Large intestine (tissue), 3 donors: ENCODE results near the gene SHB. TPM values are rescaled to one million over a fixed set of nuclear protein-coding genes. Genes with fewer than 3 reads are reported as not detected.
A peak's percentile ranks its signal among the peaks of the same experiment; 100 is the strongest.

Experiments
- DNase-seq, 2 donors: peaks; one replicate each; pipeline versions ENCODE4 v3.0.0 to v3.0.0-alpha.2; 2013
- H3K27ac ChIP-seq: one replicate; pipeline ENCODE4 v1.5.1; 2013; ENCODE audit warnings: low read length
- H3K27me3 ChIP-seq: 2 replicates; pipeline ENCODE4 v1.6.1; 2013; ENCODE audit warnings: low read length; ENCODE audit not compliant: control insufficient read depth, insufficient read depth
- H3K36me3 ChIP-seq: 2 replicates; pipeline ENCODE4 v1.6.1; 2013; ENCODE audit warnings: low read length; ENCODE audit not compliant: control insufficient read depth, insufficient read depth
- H3K4me1 ChIP-seq: one replicate; pipeline ENCODE4 v1.6.1; 2013; ENCODE audit warnings: low read length; ENCODE audit not compliant: control insufficient read depth, insufficient read depth
- H3K4me3 ChIP-seq: one replicate; pipeline ENCODE4 v1.5.1; 2013; ENCODE audit warnings: low read length
- H3K9me3 ChIP-seq: one replicate; pipeline ENCODE4 v1.6.1; 2013; ENCODE audit warnings: mild to moderate bottlenecking, low read depth, low read length, moderate library complexity; ENCODE audit not compliant: control insufficient read depth
- WGBS: methylation state at CpG from one replicate; pipeline ENCODE4 v1.1.5; 2013; ENCODE audit warnings: low lambda C conversion rate; ENCODE audit not compliant: insufficient coverage; 5-methylcytosine and 5-hydroxymethylcytosine counted together
- polyA plus RNA-seq: library from polyadenylated mRNA; unstranded; fragments of 120-200 nt; gene quantifications from one replicate; pipeline ENCODE4 v1.2.1, GENCODE V29; 2013

Gene SHB
- polyA plus RNA-seq, 1 donor: 17.8 TPM

GRCh38 chr9:38031594-38031993, 37.4 kb downstream of the SHB start:
- Histone ChIP-seq H3K27ac (peak overlapping the region; percentile 97), H3K9me3 (no peaks in the 10 kb centered on the region), H3K4me3 (no peak overlapping the region), H3K4me1 (peaks cover 62% of the 10 kb centered on the region), H3K36me3 (no peaks in the 10 kb centered on the region), H3K27me3 (no peaks in the 10 kb centered on the region)
- peak; percentile 88 to 94 for DNase-seq
- WGBS: no CpG with 5 or more reads among the region's 4 CpGs

- peak overlapping the region; percentile 97 for H3K27ac ChIP-seq
- no peak overlapping the region for H3K4me3 ChIP-seq
- H3K9me3 ChIP-seq: no peaks in the 10 kb centered on the region
- peaks cover 72% of the 10 kb centered on the region for H3K4me1 ChIP-seq
- H3K36me3 ChIP-seq: peaks cover 2% of the 10 kb centered on the region
- DNase-seq: no peak
- WGBS: no CpG with 5 or more reads among the region's 3 CpGs
- no peaks in the 10 kb centered on the region for H3K27me3 ChIP-seq
Measured at GRCh38 chr9:38030658-38031057, 38.4 kb downstream of the SHB start.

- 100% methylated on average over 1 of the region's 9 CpGs for WGBS
- Histone ChIP-seq H3K4me1 (peaks cover 76% of the 10 kb centered on the region), H3K27me3 (no peaks in the 10 kb centered on the region), H3K36me3 (peaks cover 2% of the 10 kb centered on the region), H3K27ac (peak overlapping the region; percentile 97), H3K9me3 (no peaks in the 10 kb centered on the region), H3K4me3 (no peak overlapping the region)
- DNase-seq: peak in 1 of 2 donors; percentile 37
Measured at GRCh38 chr9:38029915-38030638, 39.0 kb downstream of the SHB start.

DNA sequence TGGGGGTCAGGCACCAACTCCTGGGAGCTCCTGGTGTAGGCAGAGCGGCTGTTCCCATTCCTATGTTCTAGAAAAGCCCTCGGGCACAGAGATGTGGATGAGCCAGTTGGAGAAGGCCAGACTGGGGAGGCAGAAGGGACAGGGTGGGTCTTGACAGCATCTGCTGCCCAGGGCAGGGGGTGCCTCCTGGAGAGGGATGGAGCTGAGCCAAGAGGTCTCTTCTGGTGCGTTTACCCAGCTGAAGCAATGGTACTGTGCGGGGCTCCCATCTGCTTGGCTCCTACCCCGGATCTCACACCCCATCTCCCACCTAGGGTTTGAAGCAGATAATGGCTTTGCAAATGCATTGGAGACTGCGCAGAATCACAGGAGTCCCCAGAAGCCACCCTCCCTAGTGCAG, 41.3 kb downstream of the SHB start:
- Histone ChIP-seq H3K36me3 (peaks cover 4% of the 10 kb centered on the region), H3K4me3 (no peak overlapping the region), H3K4me1 (peaks cover 82% of the 10 kb centered on the region), H3K9me3 (no peaks in the 10 kb centered on the region), H3K27ac (no peak overlapping the region), H3K27me3 (no peaks in the 10 kb centered on the region)
- DNase-seq: no peak
- WGBS: no CpG with 5 or more reads among the region's 6 CpGs

GRCh38 chr9:38026840-38027527, 42.0 kb downstream of the SHB start:
- no CpG with 5 or more reads among the region's 6 CpGs for WGBS
- no peaks in the 10 kb centered on the region for H3K27me3 ChIP-seq
- no peak for DNase-seq
- H3K9me3 ChIP-seq: no peaks in the 10 kb centered on the region
- peaks cover 77% of the 10 kb centered on the region for H3K4me1 ChIP-seq
- no peak overlapping the region for H3K4me3 ChIP-seq
- peak overlapping the region; percentile 26 for H3K27ac ChIP-seq
- peaks cover 11% of the 10 kb centered on the region for H3K36me3 ChIP-seq

DNA sequence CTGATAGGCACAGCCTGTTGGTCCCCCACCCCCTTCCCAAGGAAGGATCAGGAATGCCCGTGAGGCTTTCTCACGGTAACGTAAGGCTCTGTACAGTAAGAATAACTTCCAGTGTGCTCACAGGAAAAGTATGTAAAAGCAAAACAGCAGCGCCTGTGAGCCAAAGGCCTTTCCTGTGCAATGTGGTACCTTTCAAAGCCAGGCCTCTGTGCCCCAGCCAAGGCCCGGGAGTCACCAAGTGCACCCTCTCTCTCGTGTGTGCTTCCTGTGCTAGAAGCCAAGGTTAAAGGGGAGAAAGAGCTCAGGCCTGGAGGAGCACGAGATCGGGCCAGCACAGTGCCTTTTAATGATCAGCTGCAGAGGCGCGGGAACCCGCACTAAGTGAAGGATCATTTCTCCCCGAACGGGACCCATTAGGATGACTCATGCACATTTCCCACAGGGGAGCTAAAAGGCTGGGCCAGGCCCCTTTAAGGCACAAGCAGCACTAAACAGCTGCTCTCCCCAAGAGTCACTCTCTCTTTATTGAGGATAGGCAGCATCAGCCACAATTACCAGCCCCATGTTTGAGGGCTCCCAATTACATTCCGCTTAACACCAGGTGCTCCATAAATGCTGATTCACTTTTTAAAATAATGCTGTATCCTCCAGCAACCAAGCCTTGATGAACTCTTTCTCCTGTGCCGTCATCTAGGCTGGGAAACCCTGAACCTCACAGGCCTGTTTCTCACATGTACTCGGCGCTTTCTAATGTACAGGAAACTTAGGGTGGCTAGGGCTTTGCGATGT, 42.8 kb downstream of the SHB start:
- Histone ChIP-seq H3K27ac (peak overlapping the region; percentile 26), H3K27me3 (no peaks in the 10 kb centered on the region), H3K36me3 (peaks cover 12% of the 10 kb centered on the region), H3K9me3 (no peaks in the 10 kb centered on the region), H3K4me3 (no peak overlapping the region), H3K4me1 (peaks cover 69% of the 10 kb centered on the region)
- 60% methylated on average over 1 of the region's 18 CpGs for WGBS
- DNase-seq: peak in 1 of 2 donors; percentile 42

GRCh38 chr9:38025166-38025565, 43.9 kb downstream of the SHB start:
- Histone ChIP-seq H3K9me3 (no peaks in the 10 kb centered on the region), H3K4me1 (peaks cover 66% of the 10 kb centered on the region), H3K27ac (peak overlapping the region; percentile 5), H3K4me3 (no peak overlapping the region), H3K27me3 (no peaks in the 10 kb centered on the region), H3K36me3 (peaks cover 12% of the 10 kb centered on the region)
- DNase-seq: no peak
- no CpG with 5 or more reads among the region's 8 CpGs for WGBS

- no CpG with 5 or more reads among the region's 7 CpGs for WGBS
- peaks cover 12% of the 10 kb centered on the region for H3K36me3 ChIP-seq
- DNase-seq: peak; percentile 58 to 61
- no peak overlapping the region for H3K4me3 ChIP-seq
- H3K27me3 ChIP-seq: no peaks in the 10 kb centered on the region
- no peaks in the 10 kb centered on the region for H3K9me3 ChIP-seq
- H3K4me1 ChIP-seq: peaks cover 71% of the 10 kb centered on the region
- peak overlapping the region; percentile 44 for H3K27ac ChIP-seq
Measured at GRCh38 chr9:38024036-38024681, 44.9 kb downstream of the SHB start.

- H3K9me3 ChIP-seq: no peaks in the 10 kb centered on the region
- no peak overlapping the region for H3K4me3 ChIP-seq
- H3K36me3 ChIP-seq: peaks cover 12% of the 10 kb centered on the region
- no peaks in the 10 kb centered on the region for H3K27me3 ChIP-seq
- no CpG with 5 or more reads among the region's 5 CpGs for WGBS
- H3K4me1 ChIP-seq: peaks cover 76% of the 10 kb centered on the region
- H3K27ac ChIP-seq: peak overlapping the region; percentile 44
- DNase-seq: no peak
Measured at GRCh38 chr9:38023661-38024035, 45.4 kb downstream of the SHB start.

- Histone ChIP-seq H3K4me3 (no peak overlapping the region), H3K36me3 (peaks cover 12% of the 10 kb centered on the region), H3K27me3 (no peaks in the 10 kb centered on the region), H3K4me1 (peaks cover 82% of the 10 kb centered on the region), H3K27ac (peak overlapping the region; percentile 44), H3K9me3 (no peaks in the 10 kb centered on the region)
- DNase-seq: no peak
- WGBS: no CpG with 5 or more reads among the region's 8 CpGs
Measured at GRCh38 chr9:38022995-38023394, 46.0 kb downstream of the SHB start.
